Daoy (cell line): ENCODE data around the gene MCF2L. TPM values are rescaled to one million over a fixed set of nuclear protein-coding genes. Genes with fewer than 3 reads are reported as not detected.
"Not testable (repeated sequence)": the region's sequence is repeated elsewhere in the genome, so short reads cannot be mapped to it uniquely, and the experiment has no call there.

Source experiments
- DNase-seq: peaks from one replicate; pipeline ENCODE4 v3.0.0-alpha.2; 2015; ENCODE audit warnings: low read depth
- total RNA-seq: library from RNA; depleted of rRNA; stranded (reverse); fragments of >200 nt; shearing (Covaris generic); gene quantifications from 2 replicates; pipeline ENCODE4 v1.2.3, GENCODE V29; 2014

MCF2L gene
- total RNA-seq, 1 experiment from 2014 or later = 11.3 TPM

DNA sequence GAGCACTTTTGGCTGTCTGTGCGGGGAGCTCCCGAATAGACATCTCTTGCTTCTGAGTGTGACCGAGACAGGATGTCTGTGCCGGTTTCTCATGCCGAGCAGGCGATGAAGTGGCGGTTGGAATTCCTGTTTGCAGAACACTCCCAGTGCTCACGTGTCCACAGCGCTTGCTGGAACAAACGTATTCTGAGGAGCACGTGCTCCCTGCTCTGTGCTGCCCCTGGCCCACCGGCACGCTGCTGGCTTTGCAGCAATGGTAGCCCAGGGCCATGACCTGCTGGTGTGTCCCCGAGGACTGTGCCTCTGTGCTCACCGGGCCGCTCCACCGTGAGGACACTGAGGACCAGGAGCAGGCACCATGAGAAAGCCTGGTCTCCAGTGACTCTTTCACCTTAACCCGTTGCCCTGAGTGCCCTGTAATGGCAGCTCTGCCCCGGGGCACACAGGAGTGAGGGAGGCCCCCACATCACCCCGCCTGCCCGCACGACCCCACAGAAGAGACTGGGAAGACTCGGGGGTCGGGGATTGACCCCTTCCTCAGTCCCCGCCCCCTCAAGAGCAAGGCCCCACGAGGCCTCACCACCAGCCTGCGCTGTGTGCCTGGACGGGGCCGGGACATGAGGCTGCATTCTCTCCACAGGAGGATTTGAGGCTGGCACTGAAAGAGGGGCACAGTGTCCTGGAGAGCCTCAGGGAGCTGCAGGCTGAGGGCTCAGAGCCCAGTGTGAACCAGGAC, 96.6 kb downstream of the MCF2L start:
- DNase-seq = peak; percentile 79

- DNase-seq = no peak
These were observed 97.1 kb downstream of the MCF2L start for GRCh38 chr13:113066142-113066455.

- no peak for DNase-seq
These were observed 97.7 kb downstream of the MCF2L start for GRCh38 chr13:113066746-113067145.

DNA sequence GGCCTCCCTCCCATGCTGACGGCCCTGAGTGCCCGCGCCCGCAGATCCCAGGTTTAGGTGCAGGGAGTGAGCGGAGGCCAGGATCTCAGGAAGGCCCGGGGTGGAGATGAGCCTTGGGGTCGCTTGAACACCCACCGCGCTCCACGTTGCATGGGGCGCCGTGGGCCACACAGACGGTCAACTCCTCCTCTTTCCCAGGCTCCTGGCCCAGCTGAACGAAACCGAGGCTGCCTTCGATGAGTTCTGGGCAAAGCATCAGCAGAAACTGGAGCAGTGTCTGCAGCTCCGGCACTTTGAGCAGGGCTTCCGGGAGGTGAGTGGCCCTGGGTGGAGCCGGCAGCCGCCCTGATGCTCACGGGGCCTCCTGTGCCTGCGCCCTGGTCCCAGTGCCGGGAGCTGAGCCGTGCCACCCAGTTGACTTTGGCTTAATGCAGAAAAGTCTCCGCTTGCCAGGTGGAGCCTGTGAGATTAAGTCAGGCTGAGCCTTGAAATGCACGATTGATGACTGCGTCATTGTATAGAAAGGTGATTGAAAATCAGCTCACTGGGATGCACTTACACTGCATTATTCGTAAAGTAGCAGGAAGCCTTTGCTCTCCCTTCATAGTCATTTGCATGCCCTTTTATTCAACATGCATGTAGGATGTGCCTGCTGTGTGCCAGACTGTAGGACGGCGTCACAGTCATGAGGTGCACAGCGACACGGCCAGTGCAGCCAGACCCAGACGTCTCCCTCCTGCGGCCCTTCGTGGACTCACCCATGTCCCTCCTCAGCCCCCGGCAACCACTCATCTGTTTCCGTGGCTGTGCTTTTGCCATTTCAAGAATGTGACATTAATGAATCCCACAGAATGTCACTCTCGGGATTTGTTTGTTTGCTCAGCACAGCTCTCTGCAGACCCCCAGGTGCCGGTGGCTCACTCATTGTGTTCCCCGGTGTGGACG, 101.1 kb downstream of the MCF2L start:
- DNase-seq = no peak

- no peak for DNase-seq
These were observed 101.8 kb downstream of the MCF2L start for GRCh38 chr13:113070855-113071254.

DNA sequence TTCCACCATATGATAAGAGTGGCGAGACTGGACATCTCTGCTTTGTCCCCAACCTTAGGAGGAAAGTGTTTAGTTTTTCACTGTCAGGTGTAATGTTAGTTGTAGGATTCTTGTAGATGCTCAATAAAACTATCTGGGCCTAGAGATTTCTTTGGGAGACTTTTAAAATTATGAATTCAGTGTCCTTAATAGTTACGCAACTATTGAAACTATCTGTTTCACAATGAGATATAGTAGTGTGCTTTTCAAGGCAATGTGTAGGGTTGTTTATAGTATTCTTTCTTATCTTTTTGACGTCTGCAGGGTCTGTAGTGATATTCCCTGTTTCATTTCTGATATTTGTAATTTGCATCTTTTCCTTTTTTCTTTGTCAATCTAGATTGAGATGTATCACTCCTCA, 103.4 kb downstream of the MCF2L start:
- DNase-seq = no peak

- DNase-seq = no peak
These were observed 104.9 kb downstream of the MCF2L start for GRCh38 chr13:113073942-113074341.

- no peak for DNase-seq
These were observed 105.4 kb downstream of the MCF2L start for GRCh38 chr13:113074401-113074800.

DNA sequence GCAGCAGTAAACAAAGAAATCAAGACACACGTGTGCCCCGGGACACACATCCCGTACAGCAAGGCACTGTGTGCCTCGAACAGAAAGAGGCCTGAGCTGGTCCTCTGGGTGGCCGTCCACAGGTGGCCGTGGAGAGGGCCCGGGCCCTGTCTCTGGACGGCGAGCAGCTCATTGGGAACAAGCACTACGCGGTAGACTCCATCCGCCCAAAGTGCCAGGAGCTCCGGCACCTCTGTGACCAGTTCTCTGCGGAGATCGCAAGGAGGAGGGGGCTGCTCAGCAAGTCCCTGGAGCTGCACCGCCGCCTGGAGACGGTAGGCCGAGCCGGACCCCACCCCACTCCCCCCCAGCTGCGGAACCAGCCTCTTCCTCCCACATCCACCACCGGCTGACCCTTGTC, 105.9 kb downstream of the MCF2L start:
- DNase-seq = no peak

GRCh38 chr13:113075711-113076110, 106.7 kb downstream of the MCF2L start:
- DNase-seq = no peak

DNA sequence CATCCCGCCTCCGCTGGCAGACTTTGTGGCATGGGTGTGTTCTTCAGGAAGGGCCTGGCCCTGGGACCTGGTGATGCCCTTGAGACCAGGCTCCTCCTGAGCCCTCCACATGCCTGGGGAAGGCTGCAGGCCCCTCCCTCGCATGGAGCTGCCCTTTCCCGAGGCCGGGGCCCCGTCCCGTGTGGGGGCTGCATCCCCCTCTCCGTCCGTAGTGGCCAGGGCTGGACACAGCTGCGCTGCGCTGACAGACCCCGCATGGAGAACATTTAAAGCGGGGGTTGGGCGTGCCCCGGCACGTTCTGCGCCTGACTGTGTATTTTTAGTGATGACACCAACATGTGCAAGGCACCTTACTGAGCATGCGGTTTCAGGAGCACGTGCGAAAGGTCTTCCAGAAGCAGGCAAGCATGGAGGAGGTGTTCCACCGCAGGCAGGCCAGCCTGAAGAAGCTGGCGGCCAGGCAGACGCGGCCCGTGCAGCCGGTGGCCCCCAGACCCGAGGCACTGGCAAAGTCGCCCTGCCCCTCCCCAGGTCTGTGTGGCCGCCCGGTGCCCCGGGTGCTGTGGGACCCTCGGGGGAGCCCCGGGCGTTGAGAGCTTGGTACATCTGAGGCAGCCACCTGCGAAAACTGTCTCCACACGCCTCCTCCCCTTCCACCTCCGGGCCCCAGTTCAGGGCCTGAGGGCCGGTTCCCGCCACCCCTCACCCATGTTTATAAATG, 107.8 kb downstream of the MCF2L start:
- no peak for DNase-seq

DNA sequence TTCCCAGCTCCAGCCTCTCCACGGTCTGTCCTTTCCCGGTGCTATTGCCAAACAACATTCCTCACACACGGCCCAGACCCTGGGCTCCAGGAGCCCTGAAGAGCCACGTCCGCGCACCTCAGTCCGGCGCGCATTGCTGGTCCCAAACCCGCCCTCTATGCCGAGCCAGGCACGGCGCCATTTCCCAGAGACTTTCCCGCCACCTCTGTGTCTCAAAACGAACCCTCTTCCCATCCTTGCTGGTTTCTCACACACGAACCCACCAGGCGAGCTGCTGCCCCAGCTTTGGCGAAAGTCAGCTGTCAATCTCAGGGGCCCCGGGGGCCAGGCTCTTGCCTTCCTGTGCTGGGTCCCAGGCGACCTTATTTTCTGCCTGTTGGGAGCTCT, 108.5 kb downstream of the MCF2L start:
- no peak for DNase-seq

- DNase-seq = no peak
These were observed 109.2 kb downstream of the MCF2L start for GRCh38 chr13:113077953-113078901.

DNA sequence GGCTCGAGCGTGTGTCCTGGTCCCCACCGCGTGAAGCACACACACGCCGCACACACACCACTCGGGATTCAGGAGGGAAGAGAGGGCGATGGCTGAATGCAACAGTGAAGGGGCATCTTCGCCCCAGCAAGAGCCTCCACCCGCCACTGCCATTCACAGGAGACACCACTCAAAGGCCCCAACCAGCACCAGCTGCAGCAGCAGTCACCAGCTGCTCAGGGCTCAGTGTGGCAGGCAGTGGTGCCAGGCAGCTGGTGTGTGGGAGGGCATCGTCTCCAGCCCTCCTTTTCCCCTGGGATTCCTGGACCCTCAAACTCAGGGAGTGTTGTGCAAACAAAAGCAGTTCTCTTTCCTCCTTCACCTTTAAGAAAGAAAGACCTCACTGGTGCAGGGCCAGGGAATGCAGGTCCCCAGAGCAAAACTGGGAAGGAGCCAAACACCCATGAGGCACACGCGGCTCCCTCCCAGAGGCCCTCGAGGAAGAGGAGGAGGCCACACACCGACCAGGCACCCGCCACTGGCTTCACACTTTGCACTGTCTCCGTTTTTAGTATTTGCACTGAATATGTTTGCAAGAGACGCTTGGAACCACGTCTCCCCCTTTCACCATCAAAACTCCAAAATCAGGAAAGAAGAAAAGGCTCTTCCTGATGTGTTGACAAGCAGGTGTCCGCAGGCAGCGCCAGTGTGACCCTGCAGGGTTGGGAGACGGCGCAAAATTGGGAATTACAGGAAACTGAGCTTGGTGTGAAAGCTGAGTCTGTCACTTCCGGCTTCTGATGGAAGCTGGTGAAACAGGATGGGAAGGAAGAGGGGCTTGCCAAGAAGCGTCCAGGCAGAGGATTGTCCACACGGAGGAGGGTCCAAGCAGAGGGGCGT, 110.1 kb downstream of the MCF2L start:
- no peak for DNase-seq

- DNase-seq = not testable (repeated sequence)
These were observed 110.7 kb downstream of the MCF2L start for GRCh38 chr13:113079781-113080080.

- DNase-seq = no peak
These were observed 111.4 kb downstream of the MCF2L start for GRCh38 chr13:113080361-113080831.

- no peak for DNase-seq
These were observed 112.0 kb downstream of the MCF2L start for GRCh38 chr13:113080901-113081521.

DNA sequence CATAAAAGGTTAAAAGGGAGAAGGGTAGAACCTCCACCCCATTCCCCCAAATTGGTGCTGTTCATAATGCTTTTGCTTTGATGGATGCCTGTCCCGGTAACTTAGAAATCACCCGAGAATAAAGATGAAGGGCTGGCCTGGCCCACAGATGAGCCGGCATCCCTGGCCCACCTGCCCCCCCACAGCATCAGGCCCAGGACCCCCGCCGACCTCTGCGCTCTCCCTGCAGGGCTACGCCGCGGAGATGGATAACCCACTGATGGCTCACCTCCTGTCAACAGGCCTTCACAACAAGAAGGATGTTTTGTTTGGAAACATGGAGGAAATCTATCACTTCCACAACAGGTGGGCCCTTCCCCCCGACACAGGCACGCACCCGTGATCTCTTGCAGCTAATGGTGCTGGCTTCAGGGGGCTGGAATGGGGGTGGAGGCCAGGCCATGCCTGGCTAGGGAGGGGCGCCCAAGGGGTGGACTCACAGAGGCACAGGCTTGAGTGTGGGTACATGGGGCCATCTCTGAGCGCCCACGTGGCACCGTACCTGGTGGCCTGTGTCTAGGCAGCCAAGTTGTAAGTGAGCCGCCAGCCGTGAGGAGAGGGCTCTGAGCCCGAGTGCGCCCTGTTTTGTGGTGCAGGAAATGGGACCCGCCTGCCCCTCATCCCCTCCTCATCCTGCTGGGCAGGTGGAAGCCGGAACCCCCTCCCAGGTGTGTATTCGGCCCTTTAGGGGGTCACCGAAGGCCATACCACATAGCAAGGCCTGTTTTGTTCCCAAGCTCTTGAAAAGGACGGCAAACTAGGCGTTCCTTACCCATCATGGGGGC, 113.4 kb downstream of the MCF2L start:
- no peak for DNase-seq

GRCh38 chr13:113083022-113083373, 114.0 kb downstream of the MCF2L start:
- no peak for DNase-seq
